NAMALWA (cell line): Measurements from ENCODE around the gene PICK1.

Source experiments
- DNase-seq: peaks from one replicate; pipeline ENCODE4 v3.0.0-alpha.2; 2015; ENCODE audit warnings: low spot score

The PICK1 gene

GRCh38 chr22:38056969-38057891 is at the start of gene PICK1:
TSS of gene PICK1 (plus strand) at chr22:38057404. CDS start at chr22:38057810, 406 bp downstream.
- DNase-seq, result peak; percentile 80

- DNase-seq, result no peak
These were observed 48.0 kb upstream of the PICK1 start for GRCh38 chr22:38009000-38009806.

DNA sequence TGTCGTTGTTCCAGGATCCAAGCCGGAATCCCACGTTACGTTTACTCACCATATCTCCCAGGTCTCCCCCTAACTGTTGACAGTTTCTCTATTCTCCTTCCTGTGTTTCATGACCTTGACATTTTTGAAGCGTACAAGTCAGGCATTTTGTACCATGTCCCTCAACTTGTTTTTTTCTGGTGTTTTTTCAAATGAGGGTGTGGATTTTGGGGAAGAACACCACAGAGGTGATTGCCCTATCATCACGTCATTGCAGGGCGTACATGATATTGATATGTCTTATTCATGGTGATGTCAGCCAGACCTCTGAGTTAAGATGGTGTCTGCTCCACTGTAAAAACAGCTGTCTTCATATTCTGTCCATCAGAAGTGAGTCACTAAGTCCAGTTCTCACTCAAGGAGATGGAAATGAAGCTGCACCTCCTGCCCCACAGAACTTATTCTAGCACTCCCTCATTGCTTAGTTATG is 44.6 kb upstream of the PICK1 start:
- DNase-seq, result no peak

GRCh38 chr22:38014083-38014482 is 43.1 kb upstream of the PICK1 start:
- no peak for DNase-seq

DNA sequence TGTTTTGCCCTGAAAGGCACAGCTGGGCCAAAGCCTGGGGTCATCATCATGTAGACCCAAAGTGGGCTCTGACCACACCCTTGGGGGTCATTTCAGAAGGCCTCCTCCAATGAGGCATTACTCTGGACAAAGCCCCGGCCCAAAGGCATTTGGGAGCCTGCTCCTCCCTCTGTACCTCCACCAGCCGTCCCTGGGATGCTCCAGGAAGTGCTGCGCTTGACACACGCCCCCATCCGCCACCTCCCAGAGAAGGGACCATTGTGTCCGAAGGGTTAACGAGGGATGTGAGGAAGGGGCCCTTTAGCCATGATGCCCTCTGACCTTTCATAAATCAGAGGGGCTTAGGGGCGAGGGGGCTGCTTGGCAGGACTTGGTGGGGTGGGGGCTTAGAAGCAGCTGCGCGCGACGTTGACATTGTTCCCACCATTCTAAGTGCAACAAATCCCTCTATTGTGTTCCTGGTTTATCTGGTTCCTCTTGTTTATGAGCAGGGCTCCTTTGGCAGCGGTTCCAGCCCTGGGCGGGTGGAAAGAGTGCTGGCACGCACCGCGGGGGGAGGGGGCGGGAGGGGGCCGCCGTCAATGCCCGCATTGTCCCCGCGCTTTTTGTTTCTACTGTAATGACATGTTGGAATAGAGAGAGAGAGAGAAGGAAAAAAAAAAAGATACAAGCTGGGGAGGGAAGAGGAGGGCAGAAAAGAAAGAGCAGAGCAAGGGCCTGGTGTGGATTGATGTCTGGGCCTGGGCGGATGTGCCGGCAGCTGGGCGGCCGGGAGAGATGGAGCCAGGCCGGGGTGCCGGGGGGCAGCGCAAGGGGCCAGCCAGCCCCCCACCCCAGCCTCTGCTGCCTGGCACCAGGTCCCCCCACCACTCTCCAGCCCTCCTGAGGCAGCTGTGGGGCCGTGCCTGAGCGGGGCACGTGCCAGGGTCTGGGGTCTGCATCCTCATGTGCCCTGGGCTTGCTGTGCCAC is 40.7 kb upstream of the PICK1 start:
- no peak for DNase-seq

DNA sequence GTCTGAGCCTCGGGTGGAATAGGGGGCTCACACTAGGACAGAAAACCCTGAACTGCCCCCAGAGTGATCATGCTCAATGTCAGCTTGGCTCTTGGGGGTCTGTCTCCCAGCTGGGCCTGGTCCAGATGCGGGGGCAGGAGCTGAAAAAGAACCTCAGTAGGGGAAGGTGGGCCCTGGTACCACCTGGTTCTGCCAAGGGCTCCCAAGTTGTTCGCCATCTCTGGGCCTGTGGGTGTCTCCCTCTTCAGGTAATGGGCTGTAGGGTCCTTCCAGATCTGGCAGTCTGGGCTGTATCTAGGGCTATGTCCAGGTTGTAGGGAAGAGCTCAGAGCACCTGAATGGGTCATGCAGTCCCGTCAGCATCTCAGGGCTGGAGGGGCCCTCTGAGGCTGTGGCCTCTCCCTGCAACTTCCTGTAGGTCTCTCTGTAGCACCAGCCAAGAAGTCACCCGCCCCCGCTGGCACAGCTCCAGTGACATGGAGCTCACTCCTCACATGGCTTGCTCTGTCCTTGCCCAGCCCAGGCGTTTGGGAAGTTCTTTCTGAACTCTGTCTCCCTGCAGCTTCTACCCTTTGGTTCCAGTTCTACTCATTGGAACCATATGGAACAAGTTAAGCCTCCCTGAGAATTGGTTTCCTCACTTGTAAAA is 39.8 kb upstream of the PICK1 start:
- DNase-seq, result no peak

- no peak for DNase-seq
These were observed 39.0 kb upstream of the PICK1 start for GRCh38 chr22:38017939-38018885.

DNA sequence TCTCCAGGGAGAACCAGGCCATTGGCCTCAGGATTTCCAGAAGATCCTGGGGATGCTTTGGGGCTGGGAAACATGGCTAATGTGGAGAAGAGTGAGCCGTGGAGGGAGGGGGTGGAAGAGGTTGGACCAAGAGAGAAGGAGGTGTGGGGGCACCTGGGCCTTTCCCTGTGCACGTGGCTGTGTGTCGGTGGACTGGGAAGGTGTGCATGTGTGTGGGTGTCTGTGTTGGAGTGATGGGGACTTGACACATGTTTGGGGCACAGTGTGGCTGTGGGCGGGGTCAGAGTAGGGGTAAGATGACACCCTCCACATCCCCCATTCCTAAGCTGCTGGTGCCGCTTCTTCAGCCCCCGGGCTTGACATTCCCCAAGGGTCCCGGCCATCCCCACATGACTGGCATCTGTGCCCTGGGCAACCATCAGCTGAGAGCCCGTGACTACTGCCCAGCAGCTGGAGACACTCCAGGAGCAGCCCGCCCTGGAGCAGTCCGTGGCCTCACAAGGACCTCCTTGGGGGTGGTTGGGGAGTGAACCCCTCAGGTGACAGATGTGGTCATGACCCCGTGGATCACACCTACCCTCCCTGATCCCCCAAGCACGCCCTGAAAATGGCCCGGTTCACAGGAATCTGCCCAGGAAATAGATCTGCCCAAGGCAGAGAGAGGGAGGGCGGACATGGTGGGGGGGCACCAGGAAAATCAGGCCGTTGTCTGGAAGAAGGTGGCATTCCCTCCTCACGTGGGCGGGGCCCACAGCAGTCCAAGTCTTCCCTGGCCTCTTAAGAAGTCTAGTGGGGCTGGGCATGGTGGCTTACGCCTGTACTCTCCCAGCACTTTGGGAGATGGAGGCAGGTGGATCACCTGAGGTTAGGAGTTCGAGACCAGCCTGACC is 38.0 kb upstream of the PICK1 start:
- DNase-seq, result no peak

DNA sequence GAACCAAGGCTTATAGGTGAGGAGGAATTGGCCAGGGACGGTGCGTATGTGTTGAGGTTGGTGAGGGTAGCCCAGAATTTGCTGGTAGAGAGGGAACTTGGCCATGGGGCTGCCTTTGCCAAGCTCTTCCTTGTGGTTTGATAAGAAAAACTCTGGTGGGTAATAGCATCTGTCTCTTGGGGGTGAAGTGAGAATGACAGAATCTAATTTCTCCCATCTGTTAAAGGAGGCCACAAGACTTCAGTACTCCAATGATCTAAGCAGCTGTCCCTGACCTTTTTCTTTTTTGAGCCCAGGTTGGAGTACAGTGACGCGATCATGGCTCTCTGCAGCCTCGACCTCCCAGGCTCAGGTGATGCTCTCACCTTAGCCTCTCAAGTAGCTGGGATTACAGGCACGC is 36.0 kb upstream of the PICK1 start:
- no peak for DNase-seq

- no peak for DNase-seq
These were observed 34.2 kb upstream of the PICK1 start for GRCh38 chr22:38023045-38023444.

GRCh38 chr22:38025514-38025913 is 31.7 kb upstream of the PICK1 start:
- no peak for DNase-seq

- DNase-seq, result no peak
These were observed 30.8 kb upstream of the PICK1 start for GRCh38 chr22:38026130-38027111.

DNA sequence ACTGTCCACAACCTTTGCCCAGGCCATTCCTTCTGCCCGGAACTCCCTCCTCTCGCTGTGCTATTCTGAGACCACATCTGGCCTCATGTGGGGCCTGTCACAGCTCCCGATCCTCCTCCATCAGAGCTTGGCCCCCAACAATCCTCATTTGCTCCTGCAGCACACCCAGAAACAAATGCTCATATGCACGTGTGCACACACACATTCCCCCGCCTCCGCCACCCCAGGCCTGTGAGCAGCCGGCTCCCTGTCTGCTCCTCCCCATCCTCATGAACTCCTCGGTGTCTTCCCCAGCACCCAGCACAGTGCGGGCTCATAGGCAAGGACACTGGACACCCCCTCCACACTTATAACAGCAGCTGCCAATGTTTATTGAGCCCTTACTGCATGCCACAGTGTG is 29.7 kb upstream of the PICK1 start:
- no peak for DNase-seq

DNA sequence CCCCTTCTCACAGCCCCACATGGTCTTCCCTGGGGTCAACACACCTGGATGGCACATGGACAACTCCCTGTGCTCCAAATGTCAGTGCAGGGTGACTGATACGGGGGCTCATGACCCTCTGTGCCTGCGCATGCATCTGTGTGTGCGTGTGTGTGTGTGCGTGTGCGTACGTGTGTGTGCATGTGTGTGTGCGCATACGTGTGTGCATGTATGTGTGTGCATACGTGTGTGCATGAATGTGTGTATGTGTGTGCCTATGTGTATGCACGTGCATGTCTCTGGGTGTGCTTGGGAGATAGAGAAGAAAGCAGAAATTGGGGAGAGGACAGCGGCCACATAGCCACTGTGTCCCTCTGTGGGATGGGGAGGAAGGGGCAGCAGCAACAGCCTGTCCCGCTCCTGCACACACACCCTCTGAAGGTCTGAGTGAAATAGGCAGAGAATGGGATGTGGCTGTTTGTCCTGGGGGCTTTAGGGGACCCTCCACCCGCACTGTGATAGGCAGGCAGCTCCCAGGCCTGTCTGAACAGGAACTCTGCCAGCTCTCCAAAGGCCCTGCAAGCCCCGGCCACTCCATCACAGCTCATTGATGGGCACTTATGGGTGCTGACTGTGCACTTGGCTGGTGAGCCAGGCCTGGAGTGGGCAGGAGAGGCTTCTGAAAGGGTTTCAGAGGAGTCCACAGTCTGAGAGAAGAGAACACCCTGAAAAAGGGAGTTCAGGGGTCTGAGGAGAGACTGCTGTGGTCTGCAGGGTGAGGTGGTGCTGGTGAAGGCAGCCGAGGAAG is 28.7 kb upstream of the PICK1 start:
- DNase-seq, result no peak

DNA sequence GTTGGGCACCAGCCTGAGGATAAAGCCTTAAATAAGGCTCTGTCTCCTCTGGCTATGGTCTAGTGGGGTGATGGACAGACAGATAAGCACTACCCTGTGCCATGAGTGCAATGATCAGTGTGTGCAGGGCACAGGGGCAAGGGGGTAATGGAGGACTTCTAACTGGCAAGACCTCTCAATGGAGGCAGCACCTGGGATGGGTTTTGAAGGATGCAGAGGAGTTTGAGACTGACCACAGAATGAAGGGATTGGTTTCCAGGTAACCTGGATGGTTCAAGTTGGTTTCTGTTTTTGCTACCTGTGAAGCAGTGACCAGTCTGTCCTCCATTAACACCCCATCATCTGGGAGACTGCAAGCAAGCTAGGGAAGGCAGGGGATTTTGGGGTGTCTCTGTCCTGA is 27.8 kb upstream of the PICK1 start:
- no peak for DNase-seq

DNA sequence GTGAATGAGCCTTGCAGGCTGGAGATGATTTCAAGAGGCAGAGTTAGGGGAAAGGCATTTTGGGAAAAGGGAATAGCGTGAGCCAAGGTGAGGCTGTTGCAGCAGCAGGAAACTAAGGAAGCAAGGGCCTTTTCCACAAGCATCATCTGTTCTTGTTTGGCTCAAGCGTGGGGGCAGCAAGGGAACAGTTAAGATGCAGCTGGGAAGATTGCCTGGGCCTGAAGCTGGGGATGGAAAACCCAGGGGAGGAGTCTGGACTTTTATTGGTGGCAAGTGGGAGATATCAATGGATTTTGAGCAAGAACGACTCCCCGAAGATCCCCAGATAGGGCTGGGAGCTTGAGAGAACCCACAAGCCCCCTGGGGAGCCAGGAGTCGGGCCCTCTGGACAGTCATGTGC is 27.3 kb upstream of the PICK1 start:
- no peak for DNase-seq
